Activated CD8-positive, alpha-beta T cell treated with anti-CD3 and anti-CD28 coated beads, Interleukin-2, amount 10 ng/mL, durations not matched to agents 7 days and 5 days (primary cell): ENCODE data around the gene ASTN1. TPM values are rescaled to one million over a fixed set of nuclear protein-coding genes. Genes with fewer than 3 reads are reported as not detected.

Source experiments
- ATAC-seq: fragments of 150-1000 bp; cut with Tn5 transposase; one replicate; pipeline ENCODE4 v1.10.0; 2021; ENCODE audit warnings: moderate library complexity
- CTCF ChIA-PET: fragments of 350-600 bp; sonication (Branson Sonifier 250); formaldehyde crosslinking; loops from one replicate; lab custom pipeline; 2021; ENCODE audit warnings: antibody characterized with exemption; lab: Charles Lee
- POLR2A ChIA-PET: fragments of 350-600 bp; sonication (Branson Sonifier 250); formaldehyde crosslinking; loops from one replicate; lab custom pipeline; 2021; ENCODE audit warnings: antibody characterized with exemption; lab: Charles Lee
- DNase-seq: peaks from one replicate; pipeline ENCODE4 v3.0.0-alpha.2; 2020
- H3K27ac Mint-ChIP-seq: one replicate; pipeline ENCODE4 v1.8.0; 2021; ENCODE audit warnings: mild to moderate bottlenecking, mixed read lengths
- H3K27me3 Mint-ChIP-seq: one replicate; pipeline ENCODE4 v1.8.0; 2021; ENCODE audit warnings: low read depth, mixed read lengths
- H3K36me3 Mint-ChIP-seq: one replicate; pipeline ENCODE4 v1.8.0; 2021; ENCODE audit warnings: low read depth, mixed read lengths
- H3K4me1 Mint-ChIP-seq: one replicate; pipeline ENCODE4 v1.8.0; 2021; ENCODE audit warnings: low read depth, mixed read lengths
- H3K4me3 Mint-ChIP-seq: one replicate; pipeline ENCODE4 v1.8.0; 2021; ENCODE audit warnings: mild to moderate bottlenecking, mixed read lengths
- H3K9me3 Mint-ChIP-seq: one replicate; pipeline ENCODE4 v1.8.0; 2022; ENCODE audit warnings: mixed read lengths; ENCODE audit not compliant: insufficient read depth
- total RNA-seq, 2 experiments: library from RNA; stranded (reverse); gene quantifications; one replicate each; pipeline ENCODE4 v1.2.3, GENCODE V29; 2021

Gene ASTN1
- total RNA-seq, 2 experiments from 2014 or later: not detected

- ChIA-PET POLR2A (no interaction called here), CTCF (no interaction called here)
- H3K4me3 Mint-ChIP-seq: no peak overlapping the region
- no peak for DNase-seq
- no peaks in the 10 kb centered on the region for H3K9me3 Mint-ChIP-seq
- H3K4me1 Mint-ChIP-seq: peaks cover 4% of the 10 kb centered on the region
- no peaks in the 10 kb centered on the region for H3K36me3 Mint-ChIP-seq
- H3K27me3 Mint-ChIP-seq: no peaks in the 10 kb centered on the region
- H3K27ac Mint-ChIP-seq: no peak overlapping the region
- ATAC-seq: no peak
Observed at GRCh38 chr1:176893625-176894352, 270.7 kb downstream of the ASTN1 start.

- H3K4me1 Mint-ChIP-seq: no peaks in the 10 kb centered on the region
- H3K27ac Mint-ChIP-seq: no peak overlapping the region
- H3K4me3 Mint-ChIP-seq: no peak overlapping the region
- POLR2A ChIA-PET: no interaction called here
- ATAC-seq (no peak), DNase-seq (no peak)
- no peaks in the 10 kb centered on the region for H3K27me3 Mint-ChIP-seq
- H3K9me3 Mint-ChIP-seq: no peaks in the 10 kb centered on the region
- H3K36me3 Mint-ChIP-seq: no peaks in the 10 kb centered on the region
- CTCF ChIA-PET: no interaction called here
Observed at GRCh38 chr1:176888471-176889032, 276.0 kb downstream of the ASTN1 start.

- no peaks in the 10 kb centered on the region for H3K36me3 Mint-ChIP-seq
- no peaks in the 10 kb centered on the region for H3K9me3 Mint-ChIP-seq
- ChIA-PET POLR2A (no interaction called here), CTCF (no interaction called here)
- no peak for ATAC-seq
- DNase-seq: no peak
- H3K4me1 Mint-ChIP-seq: no peaks in the 10 kb centered on the region
- H3K27me3 Mint-ChIP-seq: no peaks in the 10 kb centered on the region
- no peak overlapping the region for H3K27ac Mint-ChIP-seq
- H3K4me3 Mint-ChIP-seq: no peak overlapping the region
Observed at GRCh38 chr1:176885751-176886150, 278.8 kb downstream of the ASTN1 start.

- Mint-ChIP-seq H3K9me3 (no peaks in the 10 kb centered on the region), H3K36me3 (no peaks in the 10 kb centered on the region), H3K27ac (no peak overlapping the region), H3K4me1 (no peaks in the 10 kb centered on the region), H3K27me3 (no peaks in the 10 kb centered on the region), H3K4me3 (no peak overlapping the region)
- ATAC-seq (no peak), DNase-seq (no peak)
- CTCF ChIA-PET: no interaction called here
- POLR2A ChIA-PET: no interaction called here
Observed at GRCh38 chr1:176885341-176885740, 279.2 kb downstream of the ASTN1 start.

- Mint-ChIP-seq H3K4me3 (no peak overlapping the region), H3K36me3 (no peaks in the 10 kb centered on the region), H3K27ac (no peak overlapping the region), H3K4me1 (no peaks in the 10 kb centered on the region), H3K27me3 (no peaks in the 10 kb centered on the region), H3K9me3 (no peaks in the 10 kb centered on the region)
- POLR2A ChIA-PET: no interaction called here
- ATAC-seq: no peak
- CTCF ChIA-PET: no interaction called here
- DNase-seq: no peak
Observed at GRCh38 chr1:176884911-176885310, 279.6 kb downstream of the ASTN1 start.

- Mint-ChIP-seq H3K4me3 (no peak overlapping the region), H3K9me3 (no peaks in the 10 kb centered on the region), H3K27ac (no peak overlapping the region), H3K27me3 (no peaks in the 10 kb centered on the region), H3K4me1 (no peaks in the 10 kb centered on the region), H3K36me3 (no peaks in the 10 kb centered on the region)
- DNase-seq (no peak), ATAC-seq (no peak)
- ChIA-PET CTCF (no interaction called here), POLR2A (no interaction called here)
Observed at GRCh38 chr1:176884286-176884685, 280.2 kb downstream of the ASTN1 start.

- CTCF ChIA-PET: no interaction called here
- H3K36me3 Mint-ChIP-seq: no peaks in the 10 kb centered on the region
- no peak for ATAC-seq
Observed at GRCh38 chr1:176880955-176881595, 283.4 kb downstream of the ASTN1 start.

GRCh38 chr1:176879784-176880620 is 284.5 kb downstream of the ASTN1 start:
- Mint-ChIP-seq H3K27me3 (no peaks in the 10 kb centered on the region), H3K9me3 (no peaks in the 10 kb centered on the region), H3K36me3 (no peaks in the 10 kb centered on the region), H3K4me1 (no peaks in the 10 kb centered on the region), H3K4me3 (no peak overlapping the region), H3K27ac (no peak overlapping the region)
- POLR2A ChIA-PET: no interaction called here
- CTCF ChIA-PET: interaction anchor here (1.1 kb wide), 1 partner anchor 320 kb away, joined by 3 read pairs; no protein-coding TSS in a partner anchor
- ATAC-seq (no peak), DNase-seq (no peak)

More at GRCh38 chr1:176880955-176881595, 283.4 kb downstream of the ASTN1 start:
- POLR2A ChIA-PET: no interaction called here
- Mint-ChIP-seq H3K9me3 (no peaks in the 10 kb centered on the region), H3K27me3 (no peaks in the 10 kb centered on the region), H3K4me1 (no peaks in the 10 kb centered on the region), H3K27ac (no peak overlapping the region), H3K4me3 (no peak overlapping the region)
- DNase-seq: peak; percentile 63

GRCh38 chr1:176878750-176879536 is 285.6 kb downstream of the ASTN1 start:
- no peak overlapping the region for H3K4me3 Mint-ChIP-seq
- no peaks in the 10 kb centered on the region for H3K9me3 Mint-ChIP-seq
- no peaks in the 10 kb centered on the region for H3K4me1 Mint-ChIP-seq
- no peaks in the 10 kb centered on the region for H3K27me3 Mint-ChIP-seq
- DNase-seq (no peak), ATAC-seq (no peak)
- H3K27ac Mint-ChIP-seq: no peak overlapping the region
- POLR2A ChIA-PET: no interaction called here
- CTCF ChIA-PET: interaction anchor here (1.1 kb wide), 1 partner anchor 319 kb away, joined by 3 read pairs; no protein-coding TSS in a partner anchor
- H3K36me3 Mint-ChIP-seq: no peaks in the 10 kb centered on the region

GRCh38 chr1:176877557-176877956 is 287.0 kb downstream of the ASTN1 start:
- POLR2A ChIA-PET: no interaction called here
- CTCF ChIA-PET: no interaction called here
- Mint-ChIP-seq H3K27me3 (no peaks in the 10 kb centered on the region), H3K4me1 (no peaks in the 10 kb centered on the region), H3K36me3 (no peaks in the 10 kb centered on the region), H3K9me3 (no peaks in the 10 kb centered on the region), H3K27ac (no peak overlapping the region), H3K4me3 (no peak overlapping the region)
- DNase-seq (no peak), ATAC-seq (no peak)

- no peak overlapping the region for H3K27ac Mint-ChIP-seq
- no peak overlapping the region for H3K4me3 Mint-ChIP-seq
- no peaks in the 10 kb centered on the region for H3K4me1 Mint-ChIP-seq
- ChIA-PET POLR2A (no interaction called here), CTCF (no interaction called here)
- H3K36me3 Mint-ChIP-seq: no peaks in the 10 kb centered on the region
- H3K27me3 Mint-ChIP-seq: no peaks in the 10 kb centered on the region
- no peak for DNase-seq
- no peak for ATAC-seq
- H3K9me3 Mint-ChIP-seq: no peaks in the 10 kb centered on the region
Observed at GRCh38 chr1:176876966-176877515, 287.5 kb downstream of the ASTN1 start.
